C4-2B (cell line): Measurements from ENCODE around the gene FCMR.
A peak's percentile ranks its signal among the peaks of the same experiment; 100 is the strongest.

ENCODE experiments used
- H3K27ac ChIP-seq: fragments of 450-650 bp; 2 replicates; pipeline ENCODE4 v1.5.1; 2017
- ZFX ChIP-seq: fragments of 450-650 bp; IDR thresholded peaks from 2 replicates; pipeline ENCODE4 v1.6.1; 2017
- TF ChIP-seq, protein P1 (sequence below): fragments of 450-650 bp; conservative IDR thresholded peaks from 2 replicates; pipeline ENCODE4 v1.5.1; 2017; ENCODE audit warnings: mild to moderate bottlenecking

The FCMR gene

DNA sequence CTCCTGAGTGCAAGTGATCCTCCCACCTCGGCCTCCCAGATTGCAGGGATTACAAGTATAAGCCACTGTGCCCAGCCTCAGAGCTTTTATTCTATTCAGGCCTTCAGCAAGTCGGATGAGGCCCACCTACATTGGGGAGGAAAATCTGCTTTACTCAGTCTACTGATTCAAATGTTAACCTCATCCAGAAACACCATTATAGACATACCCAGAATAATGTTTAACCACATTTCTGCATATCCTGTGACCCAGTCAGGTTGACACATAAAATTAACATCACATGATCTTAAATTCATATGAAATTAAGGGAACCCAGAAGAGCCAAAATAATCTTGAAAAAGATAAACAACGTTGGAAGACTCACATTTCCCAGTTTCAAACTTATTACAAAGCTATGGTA lies 41.4 kb downstream of the FCMR start:
- TF ChIP-seq, protein P1, sequence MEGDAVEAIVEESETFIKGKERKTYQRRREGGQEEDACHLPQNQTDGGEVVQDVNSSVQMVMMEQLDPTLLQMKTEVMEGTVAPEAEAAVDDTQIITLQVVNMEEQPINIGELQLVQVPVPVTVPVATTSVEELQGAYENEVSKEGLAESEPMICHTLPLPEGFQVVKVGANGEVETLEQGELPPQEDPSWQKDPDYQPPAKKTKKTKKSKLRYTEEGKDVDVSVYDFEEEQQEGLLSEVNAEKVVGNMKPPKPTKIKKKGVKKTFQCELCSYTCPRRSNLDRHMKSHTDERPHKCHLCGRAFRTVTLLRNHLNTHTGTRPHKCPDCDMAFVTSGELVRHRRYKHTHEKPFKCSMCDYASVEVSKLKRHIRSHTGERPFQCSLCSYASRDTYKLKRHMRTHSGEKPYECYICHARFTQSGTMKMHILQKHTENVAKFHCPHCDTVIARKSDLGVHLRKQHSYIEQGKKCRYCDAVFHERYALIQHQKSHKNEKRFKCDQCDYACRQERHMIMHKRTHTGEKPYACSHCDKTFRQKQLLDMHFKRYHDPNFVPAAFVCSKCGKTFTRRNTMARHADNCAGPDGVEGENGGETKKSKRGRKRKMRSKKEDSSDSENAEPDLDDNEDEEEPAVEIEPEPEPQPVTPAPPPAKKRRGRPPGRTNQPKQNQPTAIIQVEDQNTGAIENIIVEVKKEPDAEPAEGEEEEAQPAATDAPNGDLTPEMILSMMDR: no peak
- TF ChIP-seq ZFX: no peak

DNA sequence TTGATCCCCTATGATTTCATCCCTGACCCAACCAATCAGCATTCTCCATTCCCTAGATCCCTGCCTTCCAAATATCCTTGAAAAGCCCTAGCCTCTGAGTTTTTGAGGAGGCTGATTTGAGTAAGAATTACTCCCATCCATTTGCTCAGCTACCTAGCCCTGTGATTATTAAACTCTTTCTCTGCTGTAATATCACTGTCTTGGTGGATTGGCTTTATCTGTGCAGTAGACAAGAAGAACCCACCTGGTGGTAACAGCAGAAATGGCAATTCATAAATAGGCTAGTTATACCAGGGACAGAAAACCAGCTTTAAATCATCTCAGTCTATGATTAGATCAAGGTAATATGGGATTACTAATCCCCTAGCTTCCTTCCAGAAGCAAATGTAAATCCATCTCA lies 43.3 kb downstream of the FCMR start:
- no peak for TF ChIP-seq ZFX
- TF ChIP-seq, protein P1: peak; percentile 28; the same call in 1 of the 2 replicates
- H3K27ac ChIP-seq: no peak overlapping the region

More for the DNA sequence above, 41.4 kb downstream of the FCMR start:
- no peak overlapping the region for H3K27ac ChIP-seq

DNA sequence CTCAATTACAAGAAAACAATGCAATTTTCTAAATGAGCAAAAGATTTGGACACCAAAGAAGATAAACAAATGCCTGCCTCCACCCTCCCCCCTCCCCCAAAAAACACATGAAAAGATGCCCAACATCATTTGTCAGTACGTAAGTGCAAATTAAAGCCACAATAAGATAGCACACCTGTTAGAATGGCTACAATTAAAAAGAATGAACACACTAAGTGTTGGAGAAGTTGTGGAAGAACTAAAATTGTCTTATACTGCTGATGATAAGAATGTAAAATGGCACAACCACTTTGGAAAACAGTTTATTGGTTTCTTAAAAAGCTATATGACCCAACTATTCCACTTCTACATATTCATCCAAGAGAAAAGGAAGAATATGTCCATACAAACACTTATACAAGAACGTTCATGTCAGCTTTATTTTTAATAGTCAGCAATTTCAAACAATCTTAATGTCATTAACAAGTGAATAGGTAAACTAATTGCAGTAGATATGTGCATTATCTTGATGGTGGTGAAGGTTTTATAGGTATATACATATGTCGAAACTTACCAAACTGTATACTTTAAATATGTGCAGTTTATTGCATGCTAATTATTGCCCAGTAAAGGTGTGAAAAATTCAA lies 45.9 kb downstream of the FCMR start:
- TF ChIP-seq, protein P1: no peak
- no peak for TF ChIP-seq ZFX
- no peak overlapping the region for H3K27ac ChIP-seq

DNA sequence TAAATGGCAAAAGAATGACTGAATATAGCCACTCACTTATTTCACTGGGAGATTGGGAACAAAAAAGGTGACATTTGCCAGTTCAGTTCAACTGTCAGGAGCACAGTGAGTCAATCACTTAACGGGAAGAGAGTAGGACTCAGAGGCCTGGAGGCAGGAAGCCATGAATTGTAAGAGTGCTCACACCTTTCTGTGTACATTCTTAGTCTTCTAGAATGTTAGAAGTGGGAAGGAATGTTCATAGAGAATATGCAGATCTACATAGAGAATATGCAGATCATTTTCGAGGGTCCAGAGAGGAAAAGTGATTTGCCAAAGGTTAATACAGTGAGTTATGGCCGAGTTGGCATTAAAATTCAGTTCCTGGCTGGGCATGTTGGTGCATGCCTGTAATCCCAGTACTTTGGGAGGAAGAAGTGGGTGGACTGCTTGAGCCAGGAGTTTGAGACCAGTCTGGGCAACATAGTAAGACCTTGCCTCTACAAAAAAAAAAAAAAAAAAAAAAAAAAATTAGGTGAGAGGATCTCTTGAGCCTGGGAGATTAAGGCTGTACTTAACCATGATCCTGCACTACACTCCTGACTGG lies 48.0 kb downstream of the FCMR start:
- no peak for TF ChIP-seq ZFX
- TF ChIP-seq, protein P1: no peak

DNA sequence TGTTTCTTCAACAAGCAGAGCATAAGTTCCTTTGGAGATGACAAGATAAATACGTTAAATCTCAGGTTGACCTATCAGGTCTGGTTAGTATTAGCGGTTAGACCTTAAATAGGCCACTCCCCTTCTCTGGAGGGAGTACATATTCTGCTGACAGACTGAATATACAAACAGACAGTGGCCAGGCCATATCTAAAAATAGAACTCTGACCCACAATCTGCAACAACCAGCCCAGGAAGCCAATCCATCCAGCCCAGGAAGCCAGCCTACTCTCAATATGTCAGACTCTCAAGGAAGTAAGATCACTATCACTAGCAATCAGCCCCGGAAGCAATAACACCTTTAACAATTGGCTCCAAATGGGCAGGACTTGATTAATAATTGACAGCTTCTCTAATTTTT lies 49.6 kb downstream of the FCMR start:
- H3K27ac ChIP-seq: peak overlapping the region; percentile 9; the same call in 1 of the 2 replicates
- TF ChIP-seq, protein P1: no peak
- no peak for TF ChIP-seq ZFX

More for the DNA sequence above, 48.0 kb downstream of the FCMR start:
- H3K27ac ChIP-seq: no peak overlapping the region

DNA sequence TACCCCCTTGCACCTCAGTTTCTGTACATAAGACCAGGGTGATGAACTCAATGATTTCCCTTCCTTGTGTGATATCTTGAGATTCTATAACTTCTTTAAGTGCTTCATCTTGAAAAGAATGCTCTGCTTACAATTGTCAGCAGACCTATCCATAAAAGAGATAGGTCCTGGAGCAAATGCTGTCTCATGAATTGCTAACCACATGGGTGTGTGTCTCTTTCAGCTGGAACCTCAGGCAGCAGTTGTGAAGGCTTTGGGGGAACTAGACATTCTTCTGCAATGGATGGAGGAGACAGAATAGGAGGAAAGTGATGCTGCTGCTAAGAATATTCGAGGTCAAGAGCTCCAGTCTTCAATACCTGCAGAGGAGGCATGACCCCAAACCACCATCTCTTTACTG lies 53.5 kb downstream of the FCMR start:
- TF ChIP-seq, protein P1: no peak
- no peak for TF ChIP-seq ZFX
- H3K27ac ChIP-seq: no peak overlapping the region

DNA sequence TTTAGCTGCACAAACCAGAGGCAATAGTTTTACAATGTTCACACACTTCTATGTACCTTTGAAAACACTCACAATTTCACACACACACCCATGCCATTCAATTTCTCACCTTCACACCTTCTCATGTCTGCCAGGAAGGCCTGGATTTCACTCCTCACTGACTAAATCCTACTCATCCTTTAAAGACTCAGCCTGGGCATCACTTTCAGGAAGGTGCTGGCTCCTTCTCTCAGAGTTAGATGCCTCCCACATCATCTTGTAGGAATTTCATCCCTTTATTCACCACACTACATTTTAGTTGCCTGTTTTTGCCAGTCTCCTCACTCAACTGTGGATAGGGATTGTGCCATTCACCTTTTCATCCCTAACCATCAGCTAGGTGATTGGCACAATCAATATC lies 54.0 kb downstream of the FCMR start:
- H3K27ac ChIP-seq: no peak overlapping the region
- TF ChIP-seq, protein P1: no peak
- TF ChIP-seq ZFX: no peak
